ENCODE data around the gene CALML6. TPM values are rescaled to one million over a fixed set of nuclear protein-coding genes. Genes with fewer than 3 reads are reported as not detected.

The CALML6 gene
- total RNA-seq, 4 donors from 2014 or later, result 0.57 TPM; not detected in 3

DNA sequence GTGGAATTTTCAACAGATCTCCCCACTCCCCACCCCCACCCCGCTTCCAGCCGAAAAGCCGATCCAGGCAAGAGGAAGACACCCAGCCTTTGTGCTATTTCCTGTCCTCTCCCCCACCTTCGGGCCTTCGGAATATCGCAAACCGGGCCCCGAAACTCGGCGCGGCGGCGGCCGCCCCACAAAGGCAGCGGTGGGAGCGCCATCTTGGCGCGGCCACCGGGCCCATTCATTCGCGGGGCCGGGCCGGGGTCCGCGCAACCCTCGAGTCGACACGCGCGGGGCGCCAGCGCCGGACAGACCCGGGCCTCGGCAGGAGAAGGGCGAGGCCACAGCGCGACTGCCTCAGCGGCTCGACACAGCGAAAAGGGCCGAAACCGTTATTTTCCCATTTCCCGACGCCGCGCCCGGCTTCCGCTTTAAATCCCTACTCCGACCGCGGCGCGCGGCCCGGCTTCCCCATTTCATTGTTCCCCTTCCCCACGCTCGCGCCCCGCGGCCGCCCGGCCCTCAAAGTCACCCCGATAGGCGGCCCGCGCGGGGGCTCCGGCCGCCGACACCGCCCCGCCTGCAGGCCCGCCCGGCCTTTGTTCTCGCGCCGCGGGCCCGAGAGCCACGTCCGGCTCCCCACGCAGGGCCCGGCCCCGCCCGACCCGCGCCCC is 25.1 kb upstream of the CALML6 start:
- Histone ChIP-seq H3K4me1 (peaks cover 29 to 82% (median 57%) of the 10 kb centered on the region in 3 donors), H3K27me3 (no peaks in the 10 kb centered on the region), H3K27ac (peak overlapping the region; percentile 92 to 99 (median 99)), H3K4me3 (peak overlapping the region; percentile 55 to 95 (median 76)), H3K36me3 (peaks cover 0 to 1% (median 0%) of the 10 kb centered on the region in 3 donors), H3K9me3 (no peaks in the 10 kb centered on the region)
- intact Hi-C loops (cut with DNase I), result loop anchor here (10.0 kb wide), 1 partner anchor 45 kb away; no protein-coding TSS in a partner anchor
- TF ChIP-seq, protein P1, sequence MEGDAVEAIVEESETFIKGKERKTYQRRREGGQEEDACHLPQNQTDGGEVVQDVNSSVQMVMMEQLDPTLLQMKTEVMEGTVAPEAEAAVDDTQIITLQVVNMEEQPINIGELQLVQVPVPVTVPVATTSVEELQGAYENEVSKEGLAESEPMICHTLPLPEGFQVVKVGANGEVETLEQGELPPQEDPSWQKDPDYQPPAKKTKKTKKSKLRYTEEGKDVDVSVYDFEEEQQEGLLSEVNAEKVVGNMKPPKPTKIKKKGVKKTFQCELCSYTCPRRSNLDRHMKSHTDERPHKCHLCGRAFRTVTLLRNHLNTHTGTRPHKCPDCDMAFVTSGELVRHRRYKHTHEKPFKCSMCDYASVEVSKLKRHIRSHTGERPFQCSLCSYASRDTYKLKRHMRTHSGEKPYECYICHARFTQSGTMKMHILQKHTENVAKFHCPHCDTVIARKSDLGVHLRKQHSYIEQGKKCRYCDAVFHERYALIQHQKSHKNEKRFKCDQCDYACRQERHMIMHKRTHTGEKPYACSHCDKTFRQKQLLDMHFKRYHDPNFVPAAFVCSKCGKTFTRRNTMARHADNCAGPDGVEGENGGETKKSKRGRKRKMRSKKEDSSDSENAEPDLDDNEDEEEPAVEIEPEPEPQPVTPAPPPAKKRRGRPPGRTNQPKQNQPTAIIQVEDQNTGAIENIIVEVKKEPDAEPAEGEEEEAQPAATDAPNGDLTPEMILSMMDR (IDR thresholded peaks at IDR 0.05), result peak in 1 of 6 experiments; percentile 8
- no peak for TF ChIP-seq POLR2A (IDR thresholded peaks at IDR 0.05)
- no peak for DNase-seq
- 2 to 4% methylated on average over 3 to 13 of the region's 88 CpGs for WGBS, 2 donors

DNA sequence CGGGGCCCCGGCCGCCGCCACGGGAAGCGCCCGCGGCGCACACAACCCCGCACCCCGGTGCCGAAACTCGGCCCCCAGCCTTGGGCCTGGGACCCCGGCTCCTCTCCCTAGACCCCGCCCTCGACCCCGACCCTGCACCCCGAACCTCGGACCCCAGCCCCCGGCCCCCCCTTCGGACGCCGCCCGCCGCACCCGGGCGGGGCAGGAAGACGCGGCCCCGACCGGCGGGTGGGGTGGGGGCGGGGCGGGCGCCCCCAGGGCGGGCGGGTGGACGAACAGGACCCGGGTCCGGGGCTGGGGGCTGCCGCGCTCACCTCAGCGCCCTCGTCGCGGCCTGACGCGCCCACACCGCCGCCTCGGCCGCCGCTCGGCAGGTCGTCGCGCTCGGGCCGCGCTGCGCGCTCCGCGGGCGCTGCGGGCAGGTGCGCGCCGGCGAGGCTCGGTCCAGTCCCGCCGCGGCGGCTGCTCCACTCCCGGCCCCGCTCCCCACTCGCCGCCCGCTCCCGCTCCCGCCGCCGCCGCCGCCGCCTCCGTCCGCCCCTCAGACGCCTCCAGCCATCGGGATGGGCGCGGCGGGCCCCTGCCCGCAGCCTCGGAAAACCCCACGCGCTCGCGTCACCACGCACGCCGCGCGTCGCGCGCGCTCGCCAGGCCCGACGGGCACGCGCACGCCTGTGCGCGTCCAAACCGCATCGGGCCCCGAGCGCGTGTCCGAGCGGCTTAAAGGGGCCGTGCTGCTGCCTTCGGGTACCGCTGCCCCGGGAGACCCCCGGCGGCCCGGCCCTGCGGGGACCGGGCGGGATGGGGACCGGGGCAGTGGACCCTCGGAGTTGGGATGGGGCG is 24.3 kb upstream of the CALML6 start, which contains the start of gene GNB1:
Gene GNB1 (minus strand): TSS at position 582 of the 843 bp plus-strand sequence. CDS start 65,634 bp downstream, outside the sequence.
- DNase-seq, result no peak
- WGBS, 2 donors, result 0% methylated on average over 7 of the region's 137 CpGs; no CpG with 5 or more reads in 1 of the 2 donors
- peaks cover 0 to 7% (median 0%) of the 10 kb centered on the region in 4 donors for H3K27me3 ChIP-seq
- peak within 1 kb of the TSS; percentile 55 to 95 (median 76) for H3K4me3 ChIP-seq
- TF ChIP-seq, protein P1 (IDR thresholded peaks at IDR 0.05), result peak in 3 of 6 experiments; percentile 8 to 21 (median 9)
- peak in 3 of 4 donors; percentile 28 to 86 (median 75) for TF ChIP-seq POLR2A (IDR thresholded peaks at IDR 0.05)
- H3K36me3 ChIP-seq, result no peaks in the 10 kb centered on the region
- no peaks in the 10 kb centered on the region for H3K9me3 ChIP-seq
- intact Hi-C loops (cut with DNase I), result loop anchor here (10.0 kb wide), 1 partner anchor 46 kb away; no protein-coding TSS in a partner anchor
- peaks cover 32 to 84% (median 58%) of the 10 kb centered on the region in 3 donors for H3K4me1 ChIP-seq
- peak within 1 kb of the TSS; percentile 92 to 99 (median 99) for H3K27ac ChIP-seq

DNA sequence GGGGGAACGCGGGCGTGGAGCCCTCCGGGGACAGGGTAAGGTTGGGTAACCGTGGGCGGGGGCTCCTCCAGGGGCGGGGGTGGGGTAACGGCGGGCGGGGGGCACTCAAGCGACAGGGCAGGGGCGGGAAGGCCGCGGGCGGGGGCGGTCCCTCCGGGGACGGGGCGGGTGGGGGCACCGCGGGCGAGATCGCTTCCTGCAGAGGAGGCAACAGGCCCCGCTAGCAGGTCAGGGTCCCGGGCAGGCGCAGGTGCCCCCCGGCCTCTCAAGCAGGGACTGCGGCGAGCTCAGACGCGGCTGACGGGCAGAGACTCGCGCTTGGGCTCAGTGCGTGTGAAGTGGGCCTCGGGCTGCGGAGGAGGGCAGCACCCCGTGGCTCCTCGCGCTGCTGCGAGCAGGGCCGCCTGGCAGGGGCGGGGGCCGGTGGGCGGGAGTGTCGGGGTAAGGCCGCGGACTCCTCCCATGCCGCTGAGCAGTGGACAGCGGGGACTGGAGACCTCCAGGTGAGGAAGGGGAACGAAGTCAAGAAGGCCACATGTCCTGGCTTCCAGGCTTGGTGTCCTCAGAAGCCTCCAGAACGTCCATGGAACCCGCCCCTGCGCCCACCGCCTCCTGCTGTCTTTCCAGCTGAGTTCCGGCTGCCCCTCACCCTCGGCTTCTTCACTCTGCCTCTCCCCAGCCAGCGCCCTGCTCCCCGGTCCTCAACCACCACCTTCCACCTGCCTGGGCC is 23.5 kb upstream of the CALML6 start:
- Histone ChIP-seq H3K36me3 (no peaks in the 10 kb centered on the region), H3K27ac (peak overlapping the region; percentile 92 to 99 (median 99)), H3K4me3 (peak overlapping the region; percentile 55 to 95 (median 76)), H3K9me3 (no peaks in the 10 kb centered on the region), H3K27me3 (peaks cover 0 to 15% (median 0%) of the 10 kb centered on the region in 4 donors), H3K4me1 (peaks cover 32 to 76% (median 51%) of the 10 kb centered on the region in 3 donors)
- TF ChIP-seq POLR2A (IDR thresholded peaks at IDR 0.05), result no peak
- TF ChIP-seq, protein P1 (IDR thresholded peaks at IDR 0.05), result no peak
- WGBS, 2 donors, result 2 to 5% methylated on average over 7 to 8 of the region's 59 CpGs
- intact Hi-C loops (cut with DNase I), result loop anchor here (10.0 kb wide), 1 partner anchor 47 kb away; no protein-coding TSS in a partner anchor
- no peak for DNase-seq

DNA sequence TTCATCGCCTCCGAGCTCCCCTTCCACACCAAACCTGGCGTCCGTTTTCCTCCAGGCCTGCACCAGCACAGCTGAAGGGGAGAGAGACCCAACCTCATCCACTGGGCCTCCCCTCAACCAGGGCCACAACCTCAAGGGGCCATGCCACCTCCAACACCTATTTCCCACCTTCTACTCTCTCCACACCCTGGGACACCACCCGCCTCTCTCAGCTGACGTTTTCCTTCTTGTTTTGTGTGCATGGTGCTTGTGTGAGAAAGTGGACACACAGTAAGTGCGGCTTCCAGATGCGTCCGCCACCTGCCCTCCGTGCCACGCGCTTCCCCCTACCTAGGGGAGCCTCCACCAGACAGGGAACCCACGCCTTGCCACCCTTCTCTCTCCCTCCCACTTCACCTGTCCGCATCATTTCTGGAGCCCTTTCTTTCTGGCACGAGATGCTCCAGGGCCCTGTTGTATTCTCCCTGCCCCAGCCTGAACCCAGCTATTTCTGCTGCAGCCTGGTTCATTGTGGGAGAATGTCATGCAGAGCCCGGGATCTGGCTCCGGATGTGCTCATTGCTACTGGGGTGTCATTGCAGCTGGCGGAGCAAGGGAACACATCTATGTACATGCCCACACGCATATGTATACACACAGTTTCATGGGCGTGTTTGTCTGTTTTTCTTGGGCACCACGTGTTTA is 22.8 kb upstream of the CALML6 start:
- no peak for DNase-seq
- Histone ChIP-seq H3K9me3 (no peaks in the 10 kb centered on the region), H3K4me1 (peaks cover 32 to 74% (median 46%) of the 10 kb centered on the region in 3 donors), H3K27ac (peak overlapping the region; percentile 92 to 99 (median 99)), H3K27me3 (peaks cover 0 to 15% (median 0%) of the 10 kb centered on the region in 4 donors), H3K36me3 (no peaks in the 10 kb centered on the region), H3K4me3 (peak overlapping the region; percentile 55 to 95 (median 76))
- WGBS, 2 donors, result 42 to 44% methylated on average over 17 to 18 of the region's 21 CpGs
- peak in 2 of 4 donors; percentile 12 to 23 for TF ChIP-seq POLR2A (IDR thresholded peaks at IDR 0.05)
- TF ChIP-seq, protein P1 (IDR thresholded peaks at IDR 0.05), result no peak
- intact Hi-C loops (cut with DNase I), result loop anchor here (10.0 kb wide), 1 partner anchor 47 kb away; no protein-coding TSS in a partner anchor
